Umbilical cord (tissue), 2 donors: Measurements from ENCODE around the gene PDGFB. TPM values are rescaled to one million over a fixed set of nuclear protein-coding genes. Genes with fewer than 3 reads are reported as not detected.

Source experiments
- DNase-seq: peaks from one replicate; pipeline ENCODE4 v3.0.0-alpha.2; 2015; ENCODE audit warnings: low spot score
- total RNA-seq: library from RNA; depleted of rRNA; stranded (reverse); fragments of >200 nt; gene quantifications from one replicate; pipeline ENCODE4 v1.2.3, GENCODE V29; 2014; ENCODE audit warnings: low replicate concordance; ENCODE audit not compliant: insufficient read depth

Gene PDGFB
- total RNA-seq, 1 donor from 2014 or later, result 4.8 TPM

DNA sequence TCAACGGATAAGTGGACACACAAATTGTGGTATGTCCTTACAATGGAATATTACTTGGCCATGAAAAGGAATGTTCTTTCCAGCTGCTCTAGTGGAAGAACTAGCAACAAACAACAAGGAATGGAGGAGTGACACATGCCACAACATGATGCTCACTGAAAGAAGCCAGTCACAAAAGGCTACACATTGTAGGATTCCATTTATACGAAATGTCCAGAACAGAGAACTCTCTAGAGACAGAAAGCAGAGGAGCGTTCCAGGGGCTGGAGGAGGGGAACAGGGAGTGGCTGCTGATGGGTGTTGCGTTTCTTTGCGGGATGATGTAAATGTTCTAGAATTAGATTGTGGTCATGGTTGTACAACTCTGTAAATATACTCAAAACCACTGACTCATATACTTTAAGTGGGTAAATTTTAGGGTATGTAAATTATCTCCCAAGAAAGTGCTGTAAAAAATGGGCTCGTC is 32.4 kb upstream of the PDGFB start:
- DNase-seq, result no peak

DNA sequence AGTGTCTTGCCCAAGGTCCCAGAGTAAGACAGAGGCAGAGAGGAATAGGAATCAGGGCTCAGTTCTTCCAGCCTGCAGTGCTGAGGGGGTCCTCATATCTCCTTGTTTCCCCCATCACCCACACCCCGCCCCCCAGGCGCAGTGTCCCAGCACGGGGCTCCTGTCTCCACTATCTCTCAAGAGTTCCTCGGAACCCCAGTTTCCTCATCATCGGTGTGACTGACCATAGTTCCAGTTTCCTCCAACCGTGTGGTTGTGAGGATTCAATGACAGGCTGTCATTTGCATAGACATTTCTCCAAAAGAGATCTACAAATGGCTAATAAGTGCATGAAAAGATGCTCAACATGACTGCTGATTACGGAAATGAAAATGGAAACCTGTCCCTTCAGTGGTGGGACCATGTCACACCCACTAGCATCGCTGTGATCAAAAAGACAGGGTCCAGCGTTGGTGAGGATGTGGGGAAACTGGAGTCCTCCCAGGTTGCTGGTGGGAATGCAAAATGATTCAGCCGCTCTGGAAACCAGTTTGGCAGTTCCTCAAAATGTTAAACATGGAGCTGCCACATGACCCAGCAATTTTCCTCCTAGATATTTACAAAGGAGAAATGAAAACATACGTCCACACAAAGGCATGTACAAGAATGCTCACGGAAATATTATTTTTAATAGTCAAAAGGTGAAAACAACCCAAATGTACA is 31.8 kb upstream of the PDGFB start:
- no peak for DNase-seq

DNA sequence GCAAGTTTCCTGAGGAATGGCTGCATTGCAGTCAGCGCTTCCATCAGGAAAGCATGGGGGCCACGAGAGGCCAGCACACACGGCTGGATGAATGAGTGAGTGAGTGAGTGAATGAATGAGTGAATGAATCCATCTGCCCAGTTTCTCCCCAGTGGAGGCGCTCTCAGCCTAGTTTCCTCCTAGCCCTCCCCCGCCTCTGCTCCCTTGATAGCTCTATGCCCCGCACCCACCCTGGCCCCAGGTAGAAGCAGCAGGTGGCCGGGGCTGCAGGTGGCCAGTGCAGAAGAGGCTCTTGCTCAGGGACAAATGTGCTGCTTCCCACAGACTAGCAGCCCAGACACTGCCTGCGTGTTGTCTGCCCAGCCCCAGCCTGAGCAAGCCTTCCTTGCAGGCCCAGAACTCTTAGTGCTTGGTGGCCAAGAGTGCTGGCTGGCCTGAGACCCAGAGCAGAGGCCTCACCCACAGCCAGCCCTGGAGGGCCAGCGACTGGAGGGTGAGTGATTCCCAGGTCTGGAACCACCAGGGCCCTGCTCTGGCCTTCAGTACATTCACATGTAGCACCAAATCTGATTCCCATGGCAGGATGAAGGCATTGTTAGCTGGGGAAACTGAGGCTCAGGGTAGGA is 31.1 kb upstream of the PDGFB start:
- DNase-seq, result no peak

DNA sequence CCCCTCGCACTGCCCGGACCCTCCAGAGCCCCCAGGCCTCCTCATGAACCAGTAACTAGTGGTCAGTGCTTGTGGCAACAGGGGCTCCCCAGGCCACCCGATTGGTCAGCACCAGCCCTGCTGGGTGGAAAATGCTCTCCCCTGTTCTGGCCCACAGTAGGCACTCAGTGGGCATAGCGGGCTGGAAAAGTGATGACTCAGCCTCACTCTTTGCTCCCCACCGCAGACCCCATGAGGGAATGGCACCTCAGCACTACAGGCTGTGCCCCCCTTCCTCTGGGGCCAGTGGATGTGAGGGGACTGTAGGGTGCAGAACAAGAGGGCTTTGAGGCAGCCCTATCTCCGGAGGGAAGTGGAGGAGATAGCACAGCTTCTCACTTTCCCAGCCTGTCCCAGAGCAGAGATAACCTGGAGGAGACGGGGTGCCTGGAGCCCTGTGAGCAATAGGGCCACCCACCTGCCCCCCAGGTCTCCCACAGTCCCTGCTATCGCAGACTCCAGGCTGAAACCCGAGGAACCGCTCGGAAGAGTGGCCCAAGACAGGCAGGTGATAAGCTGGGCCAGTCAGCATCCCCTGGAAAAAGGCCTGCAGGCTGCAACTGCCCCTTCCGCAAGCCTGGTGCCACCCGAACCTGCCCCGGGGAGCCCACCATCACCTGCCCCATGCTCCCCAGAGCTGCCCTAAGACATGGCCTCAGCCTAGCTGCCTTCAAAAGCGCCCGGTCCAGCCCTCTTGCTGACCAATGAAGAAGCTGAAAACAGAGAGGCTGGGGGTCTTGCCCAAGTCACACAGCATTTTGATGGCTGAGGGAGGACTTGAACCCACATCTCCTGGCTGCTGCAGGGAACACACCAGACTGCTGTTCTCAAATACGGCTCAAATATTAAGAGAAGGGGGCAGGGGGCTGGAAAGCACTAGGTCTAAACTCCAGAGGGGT is 29.4 kb upstream of the PDGFB start:
- DNase-seq, result no peak

DNA sequence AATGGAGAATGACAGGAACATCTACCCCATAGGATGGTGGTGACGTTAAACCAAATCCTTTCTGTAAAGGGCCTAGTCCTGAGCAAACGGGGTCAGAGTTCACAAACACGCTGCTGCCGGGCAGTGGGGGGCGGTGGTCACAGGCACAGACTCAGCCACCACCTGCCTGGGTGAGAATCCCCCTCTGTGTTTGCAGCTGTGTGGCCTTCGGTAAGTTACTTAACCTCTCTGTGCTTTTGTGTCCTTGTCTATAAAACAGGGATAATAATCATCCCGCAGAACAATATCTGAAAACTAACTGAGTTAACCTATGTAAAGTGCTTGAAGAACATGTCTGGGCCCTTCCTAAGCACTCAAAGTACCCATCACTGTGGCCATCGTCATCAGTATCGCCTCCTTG is 26.0 kb upstream of the PDGFB start:
- no peak for DNase-seq

DNA sequence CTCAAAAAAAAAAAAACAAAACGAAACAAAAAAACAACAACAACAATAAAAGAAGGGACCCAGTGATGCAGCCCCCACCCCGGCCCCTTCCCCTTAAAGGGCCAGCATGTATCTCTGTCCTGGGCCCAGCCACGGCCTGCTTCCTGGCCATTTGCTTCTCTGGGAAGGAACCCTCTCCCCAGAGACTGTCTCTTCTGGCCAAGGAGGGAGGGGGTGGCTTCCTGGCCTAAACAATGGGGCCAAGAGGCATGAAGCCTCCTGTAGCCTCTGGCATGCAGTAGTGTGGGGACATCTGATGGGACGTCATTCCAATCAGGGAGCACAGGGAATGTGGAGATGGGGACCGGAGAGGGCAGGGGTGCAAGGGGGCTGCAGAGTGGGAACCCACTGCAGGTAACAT is 25.5 kb upstream of the PDGFB start:
- no peak for DNase-seq

DNA sequence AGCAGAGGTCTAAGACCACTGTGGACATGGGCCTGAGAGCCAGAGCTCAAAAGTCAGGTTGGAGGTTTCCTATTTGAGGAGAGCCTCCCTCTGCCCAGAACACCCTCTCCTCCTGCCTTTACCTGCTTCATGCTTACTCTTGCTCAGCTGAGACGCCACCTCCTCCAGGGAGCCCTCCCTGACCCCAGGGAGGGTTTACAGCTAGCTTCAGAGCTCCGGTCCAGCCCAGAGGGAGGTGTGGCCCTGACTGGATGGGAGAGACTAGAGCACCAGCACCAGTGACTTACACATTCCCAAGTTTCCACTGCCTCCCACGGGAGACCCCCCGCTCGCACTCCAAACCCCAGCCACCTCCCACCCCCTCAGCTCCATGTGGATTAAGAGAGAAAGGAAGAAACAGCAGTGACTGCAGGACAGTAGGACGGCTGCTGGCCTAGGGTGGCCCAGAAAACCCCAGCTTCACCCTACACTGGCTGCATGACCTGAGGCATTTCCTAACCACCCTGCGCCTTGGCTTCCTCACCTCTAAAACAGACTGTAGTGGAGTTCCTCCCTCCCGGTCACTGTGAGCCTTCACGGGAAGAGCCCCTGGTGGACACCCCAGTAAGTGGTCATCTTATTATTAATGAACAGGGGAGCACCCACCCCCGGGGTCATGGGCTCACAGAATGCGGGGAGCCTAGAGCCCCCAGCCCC is 24.5 kb upstream of the PDGFB start:
- DNase-seq, result no peak

DNA sequence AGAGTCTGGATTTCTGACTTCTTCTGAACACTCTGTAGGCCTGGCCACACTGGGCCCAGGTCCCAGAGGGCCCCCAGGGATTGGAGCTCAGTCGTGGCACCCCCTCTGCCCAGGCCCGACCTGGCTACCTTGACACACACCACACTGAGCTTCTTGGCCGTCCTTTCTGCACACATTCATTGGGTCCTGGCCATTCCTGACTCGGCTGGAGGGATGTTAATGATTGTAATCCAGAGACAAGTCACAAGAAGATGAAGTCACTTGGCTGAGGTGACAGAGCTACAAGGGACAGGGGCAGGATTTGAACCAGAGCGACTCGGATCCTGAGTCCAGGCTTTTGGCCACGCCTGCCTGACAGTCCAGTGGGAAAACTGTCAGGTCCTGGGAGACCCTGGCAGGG is 23.9 kb upstream of the PDGFB start:
- DNase-seq, result no peak

DNA sequence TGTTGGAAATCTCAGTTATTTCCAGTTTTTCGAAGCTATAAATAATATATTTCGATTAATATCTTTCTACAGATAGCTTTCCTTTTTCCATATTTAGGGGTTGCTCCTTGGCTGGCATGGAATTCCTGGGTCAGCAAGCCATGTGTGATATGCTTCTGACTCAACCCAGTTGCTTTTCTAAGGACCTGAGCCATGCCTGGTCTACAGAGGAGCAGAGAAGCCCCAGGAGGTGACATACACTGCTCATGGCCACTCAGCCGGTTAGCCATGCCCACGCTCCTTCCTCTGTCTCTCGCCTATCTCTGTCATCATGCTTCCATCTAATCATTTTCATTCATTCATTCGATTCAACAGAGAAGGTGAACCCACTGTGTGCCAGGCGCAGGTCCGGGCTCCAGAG is 23.2 kb upstream of the PDGFB start:
- DNase-seq, result no peak

DNA sequence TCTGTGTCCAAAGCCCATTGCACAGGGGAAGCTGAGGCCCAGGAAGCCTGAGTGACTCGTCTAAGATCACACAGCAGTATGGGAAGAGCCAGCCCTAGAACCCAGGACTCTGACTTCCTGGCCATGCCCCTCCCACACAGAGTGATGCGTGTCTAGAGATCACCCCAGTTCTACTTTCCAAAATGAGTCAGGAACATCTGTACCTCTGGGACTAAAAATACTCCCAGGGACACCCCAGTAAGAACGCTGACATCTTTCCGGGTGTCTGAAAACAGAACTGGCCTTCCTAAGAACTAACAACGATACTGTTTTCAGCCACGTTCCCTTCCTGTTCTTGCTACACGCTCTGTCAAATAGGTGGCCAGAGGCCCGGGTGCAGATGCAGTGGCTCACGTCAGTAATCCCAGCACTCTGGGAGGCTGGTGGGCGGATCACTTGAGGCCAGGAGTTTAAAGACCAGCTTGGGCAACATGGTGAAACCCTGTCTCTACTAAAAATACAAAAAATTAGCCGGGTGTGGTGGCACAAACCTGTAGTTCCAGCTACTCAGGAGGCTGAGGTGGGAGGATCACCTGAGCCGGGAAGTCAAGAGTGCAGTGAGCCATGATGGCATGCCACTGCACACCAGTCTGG is 21.7 kb upstream of the PDGFB start:
- DNase-seq, result peak; percentile 63

DNA sequence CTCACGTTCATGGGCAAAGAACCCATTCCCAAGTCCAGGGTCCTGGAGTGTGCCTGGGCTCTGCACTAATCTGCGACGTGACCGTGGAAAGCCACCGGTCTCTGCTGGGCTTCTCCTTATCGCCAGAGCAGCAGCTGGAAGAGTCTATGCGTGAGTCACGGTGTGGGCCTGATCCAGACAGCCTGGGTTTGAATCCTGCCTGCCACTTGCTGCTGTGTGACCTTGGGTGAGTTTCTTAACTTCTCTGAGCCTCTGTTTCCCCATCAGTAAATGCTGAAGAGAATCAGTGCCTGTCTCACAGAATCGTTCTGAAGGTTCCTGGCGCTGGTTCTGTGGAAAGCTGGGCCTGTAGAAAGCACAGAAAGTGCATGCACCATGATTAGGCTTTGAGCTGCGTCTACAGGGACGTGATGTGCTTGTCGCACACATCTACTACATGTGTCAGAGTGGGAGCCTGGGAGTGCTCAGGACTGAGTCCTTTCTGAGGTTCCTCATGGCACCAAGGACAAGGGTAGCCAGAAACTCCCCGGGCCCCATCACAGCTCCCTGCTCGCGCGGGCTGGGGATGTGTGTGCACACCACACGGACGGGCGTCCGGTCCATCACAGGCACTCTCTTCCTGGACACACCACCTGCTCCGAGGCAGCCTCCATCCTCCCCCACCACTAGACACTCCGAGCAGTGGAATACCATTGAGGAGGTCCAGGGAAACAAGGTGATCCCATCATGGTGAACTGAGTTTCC is 20.5 kb upstream of the PDGFB start:
- no peak for DNase-seq

DNA sequence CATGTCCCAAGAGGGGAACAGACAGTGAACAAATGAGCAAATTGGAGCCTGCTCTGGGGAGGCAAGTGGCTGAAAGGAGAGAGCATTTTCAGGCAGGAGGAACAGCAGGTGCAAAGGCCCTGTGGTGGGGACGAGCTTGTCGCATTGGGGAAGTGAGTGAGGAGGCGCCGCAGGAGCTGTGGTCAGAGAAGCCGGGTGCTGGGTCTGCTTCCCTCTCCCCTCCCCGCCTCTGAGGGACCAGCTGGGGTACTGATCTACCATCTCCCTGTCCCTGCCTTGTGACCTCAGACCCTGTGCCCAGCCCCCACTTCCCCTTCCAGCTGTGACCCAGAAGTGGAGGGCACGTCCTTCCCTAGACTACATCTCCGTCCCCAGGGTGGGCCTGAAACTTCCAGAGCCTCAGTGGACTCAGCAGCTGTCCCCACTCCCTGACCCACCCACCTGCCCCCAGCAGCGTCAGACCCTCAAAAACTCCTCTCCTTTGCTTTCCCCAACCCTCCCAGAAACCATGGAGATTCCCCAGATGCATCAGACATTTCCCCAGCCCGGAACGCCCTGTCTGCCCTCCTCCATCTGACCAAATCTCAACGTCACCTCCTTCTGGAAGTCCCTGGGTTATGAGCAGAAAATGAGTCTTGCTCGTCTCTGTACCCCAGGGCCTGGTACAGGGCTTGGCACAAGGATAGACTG is 19.7 kb upstream of the PDGFB start:
- peak; percentile 34 for DNase-seq

DNA sequence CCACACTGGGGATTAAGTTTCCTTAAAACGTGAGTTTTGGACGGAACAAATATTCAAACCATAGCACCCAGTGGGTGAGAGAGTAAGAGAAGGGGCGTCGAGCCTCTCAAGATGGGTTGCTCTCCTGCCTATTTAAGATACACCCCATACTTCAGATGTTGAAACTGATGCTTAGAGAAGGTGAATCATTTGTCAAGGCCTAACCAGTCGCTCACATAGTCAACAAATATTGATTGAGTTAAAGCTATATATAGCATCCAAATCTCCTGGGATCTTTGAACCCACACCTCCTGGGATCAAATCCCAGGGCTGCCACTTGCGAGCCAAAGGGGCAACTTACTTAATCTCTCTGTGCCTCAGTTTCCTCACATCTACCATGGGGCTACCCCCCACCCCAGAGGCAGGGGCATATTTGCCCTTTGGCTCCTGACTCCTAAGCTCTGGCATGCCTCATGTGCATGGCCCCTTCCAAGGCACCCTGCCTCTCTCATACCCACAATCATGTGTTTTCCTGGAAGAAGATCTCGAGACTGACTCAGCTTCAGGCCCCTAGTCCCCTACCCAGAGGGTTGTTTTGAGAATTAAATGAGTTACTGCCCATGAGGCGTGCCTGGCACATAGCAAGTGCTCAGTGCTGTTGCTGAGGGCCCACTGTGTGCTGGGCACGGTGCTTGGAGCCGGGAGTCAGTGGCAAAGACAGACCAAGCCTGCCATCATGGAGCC is 19.0 kb upstream of the PDGFB start:
- no peak for DNase-seq

DNA sequence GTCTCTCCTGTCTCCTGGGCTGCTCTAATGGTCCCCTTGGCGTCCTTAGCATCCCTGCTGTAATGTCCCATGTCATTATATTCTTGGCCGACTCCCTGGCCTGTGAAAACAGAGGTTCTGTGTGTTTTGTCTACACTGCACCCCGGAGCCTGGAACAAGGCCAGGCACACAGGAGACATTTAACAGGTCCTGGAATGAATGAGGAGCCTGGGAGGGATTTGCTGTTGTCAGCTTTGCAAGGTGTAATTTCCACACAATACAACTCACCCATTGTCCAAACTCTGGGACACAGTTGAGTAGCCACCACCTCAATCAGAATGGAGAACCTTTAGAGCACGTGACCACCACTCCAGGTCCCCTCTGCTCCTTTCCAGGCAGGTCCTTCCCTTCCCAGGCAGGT is 14.9 kb upstream of the PDGFB start:
- no peak for DNase-seq

DNA sequence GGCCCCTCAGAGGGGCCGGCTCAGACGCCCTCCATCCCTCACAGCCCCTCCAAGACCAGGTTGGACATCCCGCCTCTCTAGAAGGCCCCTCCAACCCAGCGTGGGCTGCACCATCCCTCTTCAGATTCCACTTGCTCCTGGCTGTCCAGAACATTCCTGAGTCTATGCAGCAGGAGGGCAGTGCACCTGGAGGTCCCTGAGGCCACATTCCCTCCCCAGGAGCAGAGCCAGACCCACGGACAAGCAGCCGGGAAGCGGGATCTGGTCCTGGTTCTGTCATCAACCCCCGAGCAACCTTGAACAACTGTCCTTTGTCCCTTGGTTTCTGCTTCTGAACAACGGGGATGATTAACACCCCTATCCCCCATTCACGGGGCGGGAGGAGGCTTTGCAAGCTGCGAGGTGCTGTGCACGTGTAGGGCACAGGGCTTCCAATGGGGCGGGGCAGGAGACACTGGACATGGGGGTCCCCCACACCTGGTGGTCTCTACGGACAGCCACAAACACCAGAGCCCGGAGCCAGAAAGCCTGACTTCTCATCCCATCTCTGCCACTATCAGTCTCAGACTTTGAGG is 13.2 kb upstream of the PDGFB start:
- no peak for DNase-seq

DNA sequence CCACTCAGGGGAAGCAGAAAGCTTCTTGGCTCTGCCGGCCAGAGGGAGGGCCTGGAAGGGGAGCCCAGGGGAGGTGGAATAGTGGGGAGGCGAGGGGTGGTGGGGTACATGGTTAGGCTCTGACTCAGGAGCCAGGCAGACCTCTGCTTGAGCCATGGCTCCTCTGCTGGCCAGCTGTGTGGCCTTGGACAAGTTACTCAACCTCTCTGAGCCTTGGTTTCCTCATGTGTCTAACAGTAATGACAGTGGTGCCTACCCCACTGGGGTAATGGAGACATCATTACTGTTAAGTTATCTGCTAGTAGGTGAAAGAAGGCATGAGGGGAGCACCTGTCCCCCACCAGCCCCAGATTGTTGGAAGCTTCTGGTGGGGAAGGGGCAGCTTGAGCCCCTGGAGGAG is 12.2 kb upstream of the PDGFB start:
- no peak for DNase-seq

DNA sequence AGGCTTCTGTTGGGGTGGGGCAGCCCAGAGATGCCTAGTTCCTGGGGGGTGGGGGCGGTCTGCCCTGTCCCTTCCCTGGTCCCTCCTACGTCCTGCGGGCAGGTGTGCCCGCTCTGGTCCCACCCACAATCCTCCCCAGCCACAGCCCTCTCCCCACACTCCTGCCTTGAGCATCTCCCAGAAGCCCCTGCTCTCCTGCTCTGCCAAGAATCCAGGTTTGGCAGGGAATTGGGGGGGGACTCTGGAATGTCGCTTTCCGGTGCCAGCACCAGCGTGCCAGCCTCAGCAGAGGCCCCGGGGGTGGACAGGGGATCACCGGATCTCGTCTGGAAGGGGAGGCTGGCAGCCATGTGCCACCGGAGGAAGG is 11.4 kb upstream of the PDGFB start:
- DNase-seq, result no peak

DNA sequence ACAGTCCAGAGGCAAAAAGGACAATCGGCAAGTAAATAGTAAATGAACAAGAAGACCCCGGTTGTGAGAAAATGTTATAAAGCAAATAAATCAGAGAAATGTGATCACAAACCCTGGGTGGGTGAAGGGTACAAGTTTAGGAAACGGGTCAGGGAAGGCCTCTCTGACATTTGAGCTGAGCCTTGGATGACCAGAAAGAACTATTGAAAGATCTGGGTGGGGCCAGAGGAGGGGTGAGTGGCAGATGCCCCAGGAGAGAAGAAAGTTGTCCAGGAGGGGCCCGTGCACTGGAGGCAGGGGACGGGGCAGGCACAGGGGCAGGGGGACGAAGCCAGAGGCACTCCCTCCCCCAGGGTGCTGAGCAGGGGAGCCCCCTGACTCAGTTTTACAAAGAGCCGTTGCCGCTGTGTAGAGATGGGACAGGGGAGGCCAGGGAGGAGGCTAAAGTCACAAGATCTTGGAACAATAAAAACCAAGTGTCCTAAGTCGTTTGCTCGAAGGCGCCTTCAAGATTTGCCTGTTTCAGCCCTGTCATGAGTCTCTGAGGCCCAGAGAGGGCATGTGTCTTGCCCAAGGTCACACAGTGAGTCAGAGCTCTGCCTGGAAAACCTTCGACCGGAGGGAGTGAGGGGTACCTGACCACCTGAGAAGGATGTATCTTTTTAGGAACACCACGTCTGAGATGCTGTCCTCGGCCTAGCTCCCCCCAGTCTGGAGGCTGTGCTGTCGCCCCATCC is 10.8 kb upstream of the PDGFB start:
- DNase-seq, result no peak
